GM23338 (cell line): ENCODE results near the gene TMPRSS13. TPM values are rescaled to one million over a fixed set of nuclear protein-coding genes. Genes with fewer than 3 reads are reported as not detected.

Source experiments
- ATAC-seq: fragments of 200-7000 bp; cut with Tn5 transposase; 3 replicates; pipeline ENCODE4 v1.9.1; 2020
- DNase-seq: peaks from one replicate; pipeline ENCODE4 v3.0.0-alpha.2; 2015; ENCODE audit warnings: low spot score
- H2AFZ ChIP-seq: fragments of 200-600 bp; sonication (generic); 2 replicates; pipeline ENCODE4 v1.8.0; 2016; ENCODE audit warnings: antibody characterized with exemption, mild to moderate bottlenecking, moderate library complexity
- H3F3A ChIP-seq: fragments of 200-600 bp; sonication (generic); replicated peaks from 2 replicates; pipeline ENCODE4 v1.8.0; 2017; ENCODE audit warnings: antibody characterized with exemption, mixed run types, low read depth
- H3K27ac ChIP-seq: fragments of 200-600 bp; sonication (generic); 2 replicates; pipeline ENCODE4 v1.6.1; 2016; ENCODE audit warnings: low read depth
- H3K27me3 ChIP-seq: fragments of 200-600 bp; sonication (generic); 2 replicates; pipeline ENCODE4 v1.8.0; 2016; ENCODE audit warnings: mild to moderate bottlenecking, mixed run types, moderate library complexity; ENCODE audit not compliant: insufficient read depth
- H3K36me3 ChIP-seq: fragments of 200-600 bp; sonication (generic); 2 replicates; pipeline ENCODE4 v1.8.0; 2016; ENCODE audit warnings: mild to moderate bottlenecking; ENCODE audit not compliant: insufficient read depth
- H3K4me1 ChIP-seq: fragments of 200-600 bp; sonication (generic); 2 replicates; pipeline ENCODE4 v1.8.0; 2016; ENCODE audit warnings: mild to moderate bottlenecking, moderate library complexity; ENCODE audit not compliant: insufficient read depth
- H3K4me2 ChIP-seq: fragments of 200-600 bp; sonication (generic); 2 replicates; pipeline ENCODE4 v1.7.1; 2017; ENCODE audit warnings: mixed run types
- H3K4me3 ChIP-seq: fragments of 200-600 bp; sonication (generic); 2 replicates; pipeline ENCODE4 v1.6.1; 2016; ENCODE audit warnings: mixed run types
- H3K79me2 ChIP-seq: fragments of 200-600 bp; sonication (generic); replicated peaks from 2 replicates; pipeline ENCODE4 v1.8.0; 2017; ENCODE audit warnings: mild to moderate bottlenecking; ENCODE audit not compliant: insufficient read depth
- H3K9me2 ChIP-seq: fragments of 200-600 bp; sonication (generic); 2 replicates; pipeline ENCODE4 v1.8.0; 2017; ENCODE audit not compliant: insufficient read depth
- H4K20me1 ChIP-seq: fragments of 200-600 bp; sonication (generic); replicated peaks from 2 replicates; pipeline ENCODE4 v1.8.0; 2017; ENCODE audit warnings: mild to moderate bottlenecking; ENCODE audit not compliant: insufficient read depth
- H3K27ac Mint-ChIP-seq: 2 replicates; pipeline ENCODE4 v1.8.0; 2020; ENCODE audit warnings: inconsistent platforms, mild to moderate bottlenecking, moderate library complexity, mixed read lengths
- H3K27me3 Mint-ChIP-seq: 3 replicates; pipeline ENCODE4 v1.8.0; 2022; ENCODE audit warnings: low read depth, mild to moderate bottlenecking, moderate library complexity, mixed read lengths, inconsistent platforms; ENCODE audit not compliant: insufficient read depth, poor library complexity
- H3K36me3 Mint-ChIP-seq: 3 replicates; pipeline ENCODE4 v1.8.0; 2021; ENCODE audit warnings: low read depth, mild to moderate bottlenecking, inconsistent platforms, moderate library complexity, mixed read lengths
- H3K4me1 Mint-ChIP-seq: 3 replicates; pipeline ENCODE4 v1.8.0; 2020; ENCODE audit warnings: mild to moderate bottlenecking, inconsistent platforms, mixed read lengths
- H3K4me3 Mint-ChIP-seq: 3 replicates; pipeline ENCODE4 v1.8.0; 2021; ENCODE audit warnings: moderate library complexity, mild to moderate bottlenecking, inconsistent platforms, mixed read lengths
- H3K9me3 Mint-ChIP-seq: 3 replicates; pipeline ENCODE4 v1.8.0; 2020; ENCODE audit warnings: moderate library complexity, mild to moderate bottlenecking, inconsistent platforms, mixed read lengths
- EZH2phosphoT487 ChIP-seq: fragments of 200-600 bp; sonication (generic); IDR thresholded peaks from one replicate; pipeline ENCODE4 v1.8.1; 2018; ENCODE audit warnings: antibody characterized with exemption; ENCODE audit not compliant: unreplicated experiment
- JUNB ChIP-seq: IDR thresholded peaks from one replicate; pipeline ENCODE4 v1.6.1; 2016; ENCODE audit warnings: antibody characterized with exemption; ENCODE audit not compliant: unreplicated experiment
- NANOG ChIP-seq: IDR thresholded peaks from 2 replicates; pipeline ENCODE4 v1.6.1; 2016; ENCODE audit warnings: antibody characterized with exemption, borderline replicate concordance
- POLR2AphosphoS5 ChIP-seq: IDR thresholded peaks from 2 replicates; pipeline ENCODE4 v1.6.1; 2016; ENCODE audit warnings: antibody characterized with exemption, low read depth
- STAT1 ChIP-seq: IDR thresholded peaks from one replicate; pipeline ENCODE4 v1.6.1; 2016; ENCODE audit warnings: antibody characterized with exemption; ENCODE audit not compliant: unreplicated experiment
- ZNF114 ChIP-seq: fragments of 250-450 bp; sonication (Bioruptor Pico); IDR thresholded peaks from 2 replicates; pipeline ENCODE4 v1.5.0; 2020; ENCODE audit warnings: mild to moderate bottlenecking, moderate library complexity
- ZNF331 ChIP-seq: fragments of 250-450 bp; sonication (Bioruptor Pico); IDR thresholded peaks from 2 replicates; pipeline ENCODE4 v1.5.0; 2020; ENCODE audit warnings: low read depth, mild to moderate bottlenecking, moderate library complexity
- polyA plus RNA-seq: library from polyadenylated mRNA; unstranded; fragments of >200 nt; fragmentation: Nextera tagmentation; extraction: Ambion mirVana; gene quantifications from 2 replicates; pipeline ENCODE4 v1.2.1, GENCODE V29; 2016
- total RNA-seq: library from RNA; depleted of rRNA; stranded (reverse); fragments of >200 nt; shearing (Covaris generic); gene quantifications from 2 replicates; pipeline ENCODE4 v1.2.3, GENCODE V29; 2014
- TF ChIP-seq, protein P1 (sequence below): IDR thresholded peaks from 2 replicates; pipeline ENCODE4 v1.6.1; 2016; ENCODE audit warnings: antibody characterized with exemption
- TF ChIP-seq, protein P2 (sequence below), 2 experiments: fragments of 200-600 bp in 1 of 2; sonication (generic) in 1 of 2; conservative IDR thresholded peaks; 2 replicates each; pipeline versions ENCODE4 v1.5.1 to v1.6.1; 2016 to 2017; ENCODE audit warnings: antibody characterized with exemption in 2 of 2, low read depth in 2 of 2, mild to moderate bottlenecking in 2 of 2, moderate library complexity in 1 of 2
- TF ChIP-seq, protein P3 (sequence below): IDR thresholded peaks from one replicate; pipeline ENCODE4 v1.6.1; 2018; ENCODE audit warnings: antibody characterized with exemption; ENCODE audit not compliant: unreplicated experiment

Gene TMPRSS13
- total and polyA plus RNA-seq, 2 experiments from 2014 or later = 0.31 TPM; not detected in 1

DNA sequence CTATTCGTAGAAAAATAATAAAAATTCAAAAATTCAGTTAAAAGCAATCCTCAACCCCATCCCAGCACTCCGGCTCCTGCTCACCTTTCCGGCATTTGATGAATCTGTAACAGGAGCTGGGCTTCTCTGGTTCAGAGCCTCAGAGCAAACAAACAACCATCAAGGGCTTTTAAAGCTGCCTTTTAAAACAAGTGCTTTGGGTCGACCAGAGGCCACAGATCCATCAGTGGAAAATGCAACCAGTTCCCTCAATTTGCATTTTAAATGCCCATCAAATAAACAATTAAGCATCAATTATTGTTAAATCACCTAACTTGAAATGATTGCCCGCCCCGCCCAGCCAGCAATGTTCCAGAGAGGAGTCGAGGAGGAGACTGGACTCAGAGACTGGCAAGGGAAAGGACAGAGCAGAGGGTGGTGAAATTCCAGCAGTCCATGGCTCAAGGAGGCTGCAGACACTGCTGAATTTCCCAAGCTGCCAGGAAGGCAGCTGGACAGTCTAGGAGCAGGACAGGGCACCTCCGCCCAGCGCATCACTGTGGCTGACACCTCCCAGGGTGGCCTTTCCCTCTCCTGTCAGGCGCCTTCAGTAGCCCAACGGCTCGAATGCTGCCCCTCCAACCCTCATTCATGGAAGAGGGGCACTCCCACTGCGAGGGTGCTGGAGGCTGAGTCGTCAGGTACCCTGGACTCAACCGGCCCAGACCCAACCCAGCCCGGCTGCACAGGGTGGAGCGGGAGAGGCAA lies 60.2 kb downstream of the TMPRSS13 start:
- Histone ChIP-seq H3K4me2 (peak overlapping the region; percentile 51), H2AFZ (no peak overlapping the region), H3K79me2 (peaks cover 29% of the 10 kb centered on the region), H3K36me3 (no peaks in the 10 kb centered on the region), H3F3A (no peaks in the 10 kb centered on the region), H3K4me1 (peaks cover 31% of the 10 kb centered on the region), H3K9me2 (no peaks in the 10 kb centered on the region), H3K4me3 (no peak overlapping the region), H3K27me3 (no peaks in the 10 kb centered on the region), H4K20me1 (peaks cover 19% of the 10 kb centered on the region), H3K27ac (no peak overlapping the region)
- H3K4me1 Mint-ChIP-seq = peaks cover 45% of the 10 kb centered on the region
- DNase-seq = peak; percentile 53
- H3K9me3 Mint-ChIP-seq = no peaks in the 10 kb centered on the region
- peak overlapping the region; percentile 10; the same call in 1 of the 3 replicates for H3K4me3 Mint-ChIP-seq
- ATAC-seq = peak; percentile 32
- H3K27ac Mint-ChIP-seq = no peak overlapping the region
- no peaks in the 10 kb centered on the region for H3K27me3 Mint-ChIP-seq
- TF ChIP-seq, protein P1, sequence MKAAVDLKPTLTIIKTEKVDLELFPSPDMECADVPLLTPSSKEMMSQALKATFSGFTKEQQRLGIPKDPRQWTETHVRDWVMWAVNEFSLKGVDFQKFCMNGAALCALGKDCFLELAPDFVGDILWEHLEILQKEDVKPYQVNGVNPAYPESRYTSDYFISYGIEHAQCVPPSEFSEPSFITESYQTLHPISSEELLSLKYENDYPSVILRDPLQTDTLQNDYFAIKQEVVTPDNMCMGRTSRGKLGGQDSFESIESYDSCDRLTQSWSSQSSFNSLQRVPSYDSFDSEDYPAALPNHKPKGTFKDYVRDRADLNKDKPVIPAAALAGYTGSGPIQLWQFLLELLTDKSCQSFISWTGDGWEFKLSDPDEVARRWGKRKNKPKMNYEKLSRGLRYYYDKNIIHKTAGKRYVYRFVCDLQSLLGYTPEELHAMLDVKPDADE = no peak
- TF ChIP-seq ZNF331 (no peak), NANOG (peak; percentile 87)
- TF ChIP-seq, protein P2, sequence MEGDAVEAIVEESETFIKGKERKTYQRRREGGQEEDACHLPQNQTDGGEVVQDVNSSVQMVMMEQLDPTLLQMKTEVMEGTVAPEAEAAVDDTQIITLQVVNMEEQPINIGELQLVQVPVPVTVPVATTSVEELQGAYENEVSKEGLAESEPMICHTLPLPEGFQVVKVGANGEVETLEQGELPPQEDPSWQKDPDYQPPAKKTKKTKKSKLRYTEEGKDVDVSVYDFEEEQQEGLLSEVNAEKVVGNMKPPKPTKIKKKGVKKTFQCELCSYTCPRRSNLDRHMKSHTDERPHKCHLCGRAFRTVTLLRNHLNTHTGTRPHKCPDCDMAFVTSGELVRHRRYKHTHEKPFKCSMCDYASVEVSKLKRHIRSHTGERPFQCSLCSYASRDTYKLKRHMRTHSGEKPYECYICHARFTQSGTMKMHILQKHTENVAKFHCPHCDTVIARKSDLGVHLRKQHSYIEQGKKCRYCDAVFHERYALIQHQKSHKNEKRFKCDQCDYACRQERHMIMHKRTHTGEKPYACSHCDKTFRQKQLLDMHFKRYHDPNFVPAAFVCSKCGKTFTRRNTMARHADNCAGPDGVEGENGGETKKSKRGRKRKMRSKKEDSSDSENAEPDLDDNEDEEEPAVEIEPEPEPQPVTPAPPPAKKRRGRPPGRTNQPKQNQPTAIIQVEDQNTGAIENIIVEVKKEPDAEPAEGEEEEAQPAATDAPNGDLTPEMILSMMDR (conservative IDR thresholded peaks at IDR 0.05; ENCODE audit: low read depth in 2 of 2) = no peak
- no peaks in the 10 kb centered on the region for H3K36me3 Mint-ChIP-seq

DNA sequence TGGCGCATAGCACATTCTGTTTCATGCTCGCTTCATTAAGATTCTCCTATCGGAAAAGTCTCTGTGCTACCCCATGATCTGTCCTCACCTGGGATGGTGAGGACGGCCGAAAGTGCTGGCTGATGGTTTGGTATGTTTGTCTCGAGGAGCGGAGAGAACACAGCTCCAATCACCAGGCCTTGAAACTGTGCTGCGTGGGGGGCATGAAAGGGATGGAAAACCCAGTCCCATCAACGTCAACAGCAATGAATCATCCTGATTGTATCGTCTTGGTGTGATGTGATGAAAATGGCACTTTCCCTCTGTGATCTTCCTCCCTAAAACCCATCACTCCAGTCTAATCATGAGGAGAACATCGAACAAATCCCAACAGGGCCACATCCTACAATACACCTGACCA lies 61.1 kb downstream of the TMPRSS13 start:
- no peak overlapping the region for H3K27ac ChIP-seq
- no peaks in the 10 kb centered on the region for H3K36me3 Mint-ChIP-seq
- no peak for ATAC-seq
- no peaks in the 10 kb centered on the region for H3K9me2 ChIP-seq
- H3K27ac Mint-ChIP-seq = no peak overlapping the region
- peaks cover 29% of the 10 kb centered on the region for H3K4me1 ChIP-seq
- no peak overlapping the region for H2AFZ ChIP-seq
- H3K79me2 ChIP-seq = peaks cover 29% of the 10 kb centered on the region
- no peak overlapping the region for H3K4me3 ChIP-seq
- H4K20me1 ChIP-seq = peaks cover 15% of the 10 kb centered on the region
- H3K4me2 ChIP-seq = peak overlapping the region; percentile 51; the same call in 1 of the 2 replicates
- no peak overlapping the region for H3K4me3 Mint-ChIP-seq
- H3F3A ChIP-seq = no peaks in the 10 kb centered on the region
- no peaks in the 10 kb centered on the region for H3K36me3 ChIP-seq
- no peak for DNase-seq
- no peaks in the 10 kb centered on the region for H3K9me3 Mint-ChIP-seq
- H3K27me3 ChIP-seq = no peaks in the 10 kb centered on the region
- H3K27me3 Mint-ChIP-seq = no peaks in the 10 kb centered on the region
- peaks cover 40% of the 10 kb centered on the region for H3K4me1 Mint-ChIP-seq
- TF ChIP-seq EZH2phosphoT487 (no peak), ZNF114 (no peak), ZNF331 (no peak), JUNB (no peak), POLR2AphosphoS5 (no peak), STAT1 (no peak), NANOG (no peak)
- TF ChIP-seq, protein P2 (conservative IDR thresholded peaks at IDR 0.05; ENCODE audit: low read depth in 2 of 2) = no peak
- TF ChIP-seq, protein P3, sequence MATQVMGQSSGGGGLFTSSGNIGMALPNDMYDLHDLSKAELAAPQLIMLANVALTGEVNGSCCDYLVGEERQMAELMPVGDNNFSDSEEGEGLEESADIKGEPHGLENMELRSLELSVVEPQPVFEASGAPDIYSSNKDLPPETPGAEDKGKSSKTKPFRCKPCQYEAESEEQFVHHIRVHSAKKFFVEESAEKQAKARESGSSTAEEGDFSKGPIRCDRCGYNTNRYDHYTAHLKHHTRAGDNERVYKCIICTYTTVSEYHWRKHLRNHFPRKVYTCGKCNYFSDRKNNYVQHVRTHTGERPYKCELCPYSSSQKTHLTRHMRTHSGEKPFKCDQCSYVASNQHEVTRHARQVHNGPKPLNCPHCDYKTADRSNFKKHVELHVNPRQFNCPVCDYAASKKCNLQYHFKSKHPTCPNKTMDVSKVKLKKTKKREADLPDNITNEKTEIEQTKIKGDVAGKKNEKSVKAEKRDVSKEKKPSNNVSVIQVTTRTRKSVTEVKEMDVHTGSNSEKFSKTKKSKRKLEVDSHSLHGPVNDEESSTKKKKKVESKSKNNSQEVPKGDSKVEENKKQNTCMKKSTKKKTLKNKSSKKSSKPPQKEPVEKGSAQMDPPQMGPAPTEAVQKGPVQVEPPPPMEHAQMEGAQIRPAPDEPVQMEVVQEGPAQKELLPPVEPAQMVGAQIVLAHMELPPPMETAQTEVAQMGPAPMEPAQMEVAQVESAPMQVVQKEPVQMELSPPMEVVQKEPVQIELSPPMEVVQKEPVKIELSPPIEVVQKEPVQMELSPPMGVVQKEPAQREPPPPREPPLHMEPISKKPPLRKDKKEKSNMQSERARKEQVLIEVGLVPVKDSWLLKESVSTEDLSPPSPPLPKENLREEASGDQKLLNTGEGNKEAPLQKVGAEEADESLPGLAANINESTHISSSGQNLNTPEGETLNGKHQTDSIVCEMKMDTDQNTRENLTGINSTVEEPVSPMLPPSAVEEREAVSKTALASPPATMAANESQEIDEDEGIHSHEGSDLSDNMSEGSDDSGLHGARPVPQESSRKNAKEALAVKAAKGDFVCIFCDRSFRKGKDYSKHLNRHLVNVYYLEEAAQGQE = no peak
